DMS53 treated with DMSO at 0.1 percent for 48 hours (cell line): Measurements from ENCODE around the gene AFG1L.
"Not testable (repeated sequence)": the region's sequence is repeated elsewhere in the genome, so short reads cannot be mapped to it uniquely, and the experiment has no call there.

Experiments
- DNase-seq: peaks from one replicate; lab custom pipeline; 2025; ENCODE audit not compliant: unreplicated experiment; lab: John Stamatoyannopoulos, UW

The AFG1L gene

GRCh38 chr6:108287373-108287772 is 7.5 kb upstream of the AFG1L start:
- DNase-seq = no peak

- DNase-seq = no peak
Measured at GRCh38 chr6:108288742-108289141, 6.1 kb upstream of the AFG1L start.

GRCh38 chr6:108291091-108291490 is 3.8 kb upstream of the AFG1L start:
- DNase-seq = no peak

- not testable (repeated sequence) for DNase-seq
Measured at GRCh38 chr6:108292561-108292960, 2.3 kb upstream of the AFG1L start.

GRCh38 chr6:108293527-108294296 is 1.1 kb upstream of the AFG1L start:
- no peak for DNase-seq

- DNase-seq = no peak
Measured at GRCh38 chr6:108294297-108294726, 542 bp upstream of the AFG1L start.

DNA sequence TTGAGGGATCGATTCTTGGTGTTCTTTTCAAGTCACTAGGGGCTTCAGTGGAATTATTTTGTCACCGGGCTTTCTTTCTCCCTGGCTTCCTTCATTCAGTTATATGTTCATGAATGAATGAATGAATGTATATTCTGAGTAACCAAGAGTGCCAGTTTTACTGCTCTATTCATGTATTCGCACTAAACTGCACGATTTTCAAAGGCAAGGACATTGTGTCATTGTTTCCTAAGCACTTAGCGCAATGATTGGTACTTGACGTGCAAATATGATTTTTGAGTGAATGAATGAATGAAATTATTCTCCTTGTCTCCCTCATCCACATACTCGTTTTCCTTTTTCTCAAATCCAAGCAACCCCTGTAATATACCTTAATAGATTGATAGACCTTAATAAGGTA is 822 bp downstream of the AFG1L start:
- no peak for DNase-seq

DNA sequence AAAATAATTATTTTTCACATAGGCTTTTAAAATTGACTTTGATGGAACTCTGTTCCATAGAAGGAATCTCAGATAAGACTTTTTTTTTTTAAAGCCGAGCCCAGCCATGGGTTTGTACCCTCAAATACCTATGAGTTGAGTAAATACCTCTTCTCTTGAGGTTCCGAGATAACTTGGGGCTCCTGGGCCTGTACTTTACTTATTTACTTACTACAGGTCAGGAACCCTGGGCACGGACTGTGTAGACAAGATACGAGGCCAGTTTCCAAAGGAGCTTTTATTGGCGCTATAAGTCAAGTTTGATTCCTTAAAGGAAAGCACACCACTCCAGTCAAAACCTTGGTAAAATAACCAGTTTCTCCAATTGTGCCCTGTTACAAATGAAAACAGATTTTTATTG is 7.5 kb downstream of the AFG1L start:
- DNase-seq = no peak

GRCh38 chr6:108304646-108305045 is 9.8 kb downstream of the AFG1L start:
- no peak for DNase-seq

DNA sequence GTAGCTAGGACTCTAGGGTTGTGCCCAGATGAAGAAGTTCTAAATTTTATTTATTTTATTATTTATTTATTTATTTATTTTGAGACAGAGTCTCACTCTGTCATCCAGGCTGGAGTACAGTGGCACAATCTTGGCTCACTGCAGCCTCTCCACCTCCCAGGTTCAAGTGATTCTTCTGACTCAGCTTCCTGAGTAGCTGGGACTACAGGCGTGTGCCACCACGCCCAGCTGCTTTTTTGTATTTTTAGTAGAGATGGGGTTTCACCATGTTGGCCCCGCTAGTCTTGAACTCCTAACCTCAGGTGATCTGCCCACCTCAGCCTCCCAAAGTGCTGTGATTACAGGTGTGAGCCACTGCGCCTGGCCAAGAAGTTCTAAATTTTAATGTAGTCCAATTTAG is 13.8 kb downstream of the AFG1L start:
- DNase-seq = not testable (repeated sequence)

DNA sequence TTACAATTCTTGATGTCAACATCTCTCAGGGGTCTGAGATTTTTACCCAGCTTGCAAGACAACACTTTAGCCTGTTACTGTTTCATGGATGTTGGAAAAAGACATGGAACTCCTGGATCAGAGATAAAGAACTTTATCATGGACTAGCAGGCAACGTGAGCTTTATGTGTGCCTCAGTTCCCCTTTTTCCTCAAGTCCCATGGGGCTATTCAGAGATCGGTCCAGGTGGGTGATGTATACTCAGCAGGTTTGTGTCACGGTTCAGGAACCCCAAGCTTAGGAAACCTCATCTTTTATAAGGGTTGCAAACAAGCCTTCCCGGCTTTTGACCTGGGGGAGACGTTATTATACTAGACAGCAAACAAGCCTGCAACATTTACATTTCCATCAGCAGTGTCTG is 15.0 kb downstream of the AFG1L start:
- DNase-seq = no peak

- DNase-seq = no peak
Measured at GRCh38 chr6:108312605-108313004, 17.8 kb downstream of the AFG1L start.

- no peak for DNase-seq
Measured at GRCh38 chr6:108321253-108321747, 26.4 kb downstream of the AFG1L start.

DNA sequence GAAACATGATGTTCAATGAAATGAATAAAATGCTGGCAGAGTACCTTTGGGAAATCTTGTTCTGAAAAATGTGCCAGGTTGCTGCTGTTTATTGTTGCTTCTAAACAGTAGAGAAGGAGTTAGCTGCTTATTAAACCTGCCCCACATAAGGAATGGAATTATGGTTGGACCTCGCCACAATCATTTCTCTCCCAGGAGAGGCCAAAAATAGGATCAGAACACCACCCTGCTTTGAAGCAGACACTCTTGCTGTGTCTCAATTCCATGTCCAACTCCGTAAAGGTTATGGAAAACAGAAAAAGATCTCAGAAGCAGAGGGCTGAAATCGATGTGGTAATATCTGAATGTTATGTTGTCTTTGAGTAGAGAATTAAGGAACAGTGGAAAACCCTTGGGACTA is 27.9 kb downstream of the AFG1L start:
- no peak for DNase-seq

DNA sequence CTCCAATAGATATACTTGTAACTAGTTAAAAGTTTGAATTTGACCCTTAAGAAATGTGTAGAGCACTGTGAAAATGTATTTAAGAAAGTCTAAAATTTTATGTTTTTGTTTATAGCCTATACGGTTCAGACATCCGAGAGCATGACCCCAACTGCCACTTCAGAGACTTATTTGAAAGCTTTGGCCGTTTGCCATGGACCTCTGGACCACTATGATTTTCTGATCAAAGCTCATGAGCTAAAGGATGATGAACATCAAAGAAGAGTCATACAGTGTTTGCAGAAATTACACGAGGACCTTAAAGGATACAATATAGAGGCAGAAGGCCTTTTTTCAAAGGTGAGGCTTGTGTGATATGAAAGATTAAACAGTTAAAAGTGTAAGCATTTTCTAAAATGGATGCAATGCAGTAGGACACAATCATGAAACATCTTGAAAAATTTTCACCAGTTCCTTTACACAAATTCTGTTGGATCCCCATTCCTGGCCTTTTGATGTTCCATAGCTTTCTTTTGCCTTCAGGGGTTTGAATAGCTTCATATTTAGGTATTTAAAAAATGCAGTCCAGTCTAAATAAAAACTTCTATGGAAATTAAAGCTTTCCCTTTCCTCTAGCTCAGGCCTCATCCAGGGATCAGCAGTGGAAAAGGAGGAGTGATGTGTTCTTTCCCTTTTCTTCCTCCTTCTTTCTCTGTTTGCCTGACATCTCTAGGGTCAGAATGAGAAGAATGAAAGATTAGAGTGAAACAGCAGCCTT is 29.0 kb downstream of the AFG1L start:
- DNase-seq = no peak

DNA sequence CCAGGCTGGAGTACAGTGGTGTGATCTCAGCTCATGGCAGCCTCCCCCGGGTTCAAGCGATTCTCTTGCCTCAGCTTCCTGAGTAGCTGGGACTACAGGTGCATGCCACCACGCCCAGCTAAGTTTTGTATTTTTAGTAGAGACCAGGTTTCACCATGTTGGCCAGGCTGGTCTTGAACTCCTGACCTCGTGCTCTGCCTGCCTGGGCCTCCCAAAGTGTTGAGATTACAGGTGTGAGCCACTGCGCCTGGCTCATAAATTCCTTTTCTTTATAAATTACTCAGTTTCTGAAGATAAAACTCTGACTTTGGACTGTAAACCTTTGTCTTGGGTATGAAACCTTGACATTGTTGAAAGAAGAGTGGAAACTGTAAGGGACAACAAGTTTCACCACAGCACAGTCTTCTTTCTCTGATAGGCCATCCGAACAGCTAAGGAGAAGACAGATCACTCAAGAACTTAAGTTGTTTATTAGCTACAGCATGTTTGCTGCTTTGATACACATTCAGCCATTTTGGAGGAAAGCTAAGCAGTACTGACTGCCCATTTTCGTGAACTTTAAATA is 35.4 kb downstream of the AFG1L start:
- not testable (repeated sequence) for DNase-seq

DNA sequence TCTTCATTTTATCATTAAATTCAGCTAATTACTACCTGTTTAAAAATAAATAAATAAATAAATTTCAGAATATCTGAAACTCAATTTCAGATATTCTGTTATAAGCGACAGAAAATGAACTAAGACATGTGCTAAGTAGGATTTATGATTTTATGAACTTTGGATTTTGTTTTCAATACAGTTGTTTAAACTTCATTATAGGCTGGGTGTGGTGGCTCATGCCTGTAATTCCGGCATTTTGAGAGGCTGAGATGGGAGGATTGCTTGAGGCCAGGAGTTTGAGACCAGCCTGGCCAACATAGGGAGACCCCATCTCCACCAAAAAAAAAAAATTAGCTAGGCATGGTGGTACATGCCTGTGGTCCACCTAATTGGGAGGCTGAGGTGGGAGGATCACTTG is 36.0 kb downstream of the AFG1L start:
- no peak for DNase-seq

- no peak for DNase-seq
Measured at GRCh38 chr6:108331982-108332381, 37.1 kb downstream of the AFG1L start.

DNA sequence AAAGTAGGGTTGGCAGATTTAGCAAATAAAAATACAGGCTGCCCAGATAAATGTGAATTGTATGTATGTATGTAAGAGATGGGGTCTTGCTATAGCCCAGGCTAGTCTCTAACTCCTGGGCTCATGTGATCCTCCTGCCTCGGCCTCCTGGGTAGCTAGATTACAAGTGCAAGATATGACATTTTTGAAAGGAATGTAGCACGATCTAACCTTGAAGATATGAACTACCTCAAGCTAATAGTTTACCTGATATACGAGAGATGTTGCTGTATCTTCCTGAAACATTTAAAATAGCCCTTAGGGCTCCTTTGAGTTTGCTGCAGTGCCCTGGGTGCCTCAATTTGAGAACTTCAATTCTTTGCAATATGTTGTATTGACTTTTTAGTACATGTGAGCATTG is 42.1 kb downstream of the AFG1L start:
- DNase-seq = no peak

DNA sequence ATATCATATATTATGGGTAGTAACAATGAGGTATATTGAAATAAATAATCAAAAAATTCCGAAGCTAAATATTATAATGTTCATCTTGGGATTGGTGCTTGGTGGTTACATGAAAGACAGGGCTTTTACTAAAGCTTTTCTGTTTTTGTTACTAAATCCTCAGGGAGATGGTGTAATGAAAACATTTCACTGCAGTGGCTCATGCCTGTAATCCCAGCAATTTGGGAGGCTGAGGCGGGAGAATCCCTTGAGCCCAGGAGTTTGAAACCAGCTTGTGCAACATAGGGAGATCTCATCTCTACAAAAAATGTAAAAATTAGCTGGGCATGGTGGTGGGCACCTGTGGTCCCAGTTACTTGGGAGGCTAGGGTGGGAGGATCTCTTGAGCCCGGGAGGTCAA is 42.9 kb downstream of the AFG1L start:
- DNase-seq = no peak

- DNase-seq = no peak
Measured at GRCh38 chr6:108341372-108341771, 46.5 kb downstream of the AFG1L start.

GRCh38 chr6:108343894-108344293 is 49.0 kb downstream of the AFG1L start:
- DNase-seq = no peak
